Liver (tissue), 9 donors: ENCODE data around the gene PMS1. TPM values are rescaled to one million over a fixed set of nuclear protein-coding genes. Genes with fewer than 3 reads are reported as not detected.
"Not testable (repeated sequence)": the region's sequence is repeated elsewhere in the genome, so short reads cannot be mapped to it uniquely, and the experiment has no call there.

ENCODE experiments used
- DNase-seq: peaks from one replicate; pipeline ENCODE4 v3.0.0-alpha.2; 2017; ENCODE audit warnings: low spot score
- H3K27ac ChIP-seq, 2 donors: one replicate each; pipeline ENCODE4 v1.7.0; 2013; ENCODE audit warnings: inconsistent platforms in 2 of 2, low read length in 2 of 2, control low read depth in 1 of 2, low read depth in 1 of 2, mild to moderate bottlenecking in 1 of 2
- H3K27me3 ChIP-seq, 4 donors: one replicate each; pipeline versions ENCODE4 v1.6.1 to v1.7.0; 2013; ENCODE audit warnings: low read length in 3 of 4, inconsistent platforms in 1 of 4, mild to moderate bottlenecking in 1 of 4, moderate library complexity in 1 of 4; ENCODE audit not compliant: control insufficient read depth in 4 of 4, insufficient read depth in 4 of 4
- H3K36me3 ChIP-seq, 4 donors: one replicate each; pipeline versions ENCODE4 v1.6.1 to v1.7.0; 2013; ENCODE audit warnings: low read length in 3 of 4, mild to moderate bottlenecking in 3 of 4, low read depth in 1 of 4, moderate library complexity in 1 of 4; ENCODE audit not compliant: control insufficient read depth in 4 of 4, insufficient read depth in 3 of 4
- H3K4me1 ChIP-seq, 4 donors: one replicate each; pipeline versions ENCODE4 v1.6.1 to v1.7.0; 2013; ENCODE audit warnings: low read length in 3 of 4, mild to moderate bottlenecking in 3 of 4, moderate library complexity in 1 of 4; ENCODE audit not compliant: control insufficient read depth in 4 of 4, insufficient read depth in 4 of 4
- H3K4me3 ChIP-seq, 3 donors: one replicate each; pipeline versions ENCODE4 v1.6.1 to v1.7.0; 2013; ENCODE audit warnings: low read length in 3 of 3, control low read depth in 1 of 3, low read depth in 1 of 3, mild to moderate bottlenecking in 1 of 3
- H3K9ac ChIP-seq, 2 donors: one replicate each; pipeline ENCODE4 v1.7.0; 2013; ENCODE audit warnings: low read length in 2 of 2, mild to moderate bottlenecking in 2 of 2, moderate library complexity in 2 of 2, control low read depth in 1 of 2, low read depth in 1 of 2
- H3K9me3 ChIP-seq, 4 donors: one replicate each; pipeline versions ENCODE4 v1.6.1 to v1.7.0; 2013; ENCODE audit warnings: low read length in 3 of 4; ENCODE audit not compliant: control insufficient read depth in 4 of 4
- CTCF ChIP-seq: fragments of 150-350 bp; IDR thresholded peaks from 2 replicates; pipeline ENCODE4 v1.5.1; 2017; ENCODE audit warnings: improper control_type of control experiment, low read depth, low read length; ENCODE audit not compliant: missing input control
- EGR1 ChIP-seq, 2 donors: IDR thresholded peaks; 2 replicates each; pipeline ENCODE4 v1.6.1; 2016 to 2018; ENCODE audit warnings: antibody characterized with exemption in 2 of 2, low read depth in 2 of 2
- FOXA1 ChIP-seq: IDR thresholded peaks from 2 replicates; pipeline ENCODE4 v1.6.1; 2016; ENCODE audit warnings: antibody characterized with exemption
- FOXA2 ChIP-seq: IDR thresholded peaks from 2 replicates; pipeline ENCODE4 v1.6.1; 2016; ENCODE audit warnings: antibody characterized with exemption
- GABPA ChIP-seq, 2 donors: IDR thresholded peaks in 1 of 2; conservative IDR thresholded peaks in 1 of 2; 2 replicates each; pipeline ENCODE4 v1.6.1; 2016; ENCODE audit warnings: antibody characterized with exemption in 2 of 2, mild to moderate bottlenecking in 1 of 2, moderate library complexity in 1 of 2
- HNF4A ChIP-seq, 2 donors: conservative IDR thresholded peaks; 2 replicates each; pipeline ENCODE4 v1.6.1; 2016; ENCODE audit warnings: antibody characterized with exemption in 2 of 2, mild to moderate bottlenecking in 2 of 2
- HNF4G ChIP-seq: IDR thresholded peaks from 2 replicates; pipeline ENCODE4 v1.6.1; 2016; ENCODE audit warnings: antibody characterized with exemption
- NR2F2 ChIP-seq: IDR thresholded peaks from 2 replicates; pipeline ENCODE4 v1.6.1; 2016; ENCODE audit warnings: antibody characterized with exemption
- RAD21 ChIP-seq, 2 donors: IDR thresholded peaks; 2 replicates each; pipeline ENCODE4 v1.6.1; 2016; ENCODE audit warnings: antibody characterized with exemption in 2 of 2, mild to moderate bottlenecking in 2 of 2
- RXRA ChIP-seq, 2 donors: IDR thresholded peaks; 2 replicates each; pipeline ENCODE4 v1.6.1; 2017 to 2018; ENCODE audit warnings: antibody characterized with exemption in 2 of 2, mild to moderate bottlenecking in 1 of 2
- TAF1 ChIP-seq: conservative IDR thresholded peaks from 2 replicates; pipeline ENCODE4 v1.6.1; 2016; ENCODE audit warnings: antibody characterized with exemption, mild to moderate bottlenecking
- YY1 ChIP-seq: IDR thresholded peaks from 2 replicates; pipeline ENCODE4 v1.6.1; 2016; ENCODE audit warnings: antibody characterized with exemption, mild to moderate bottlenecking
- WGBS: extraction: QIAGEN DNeasy Blood & Tissue Kit; methylation state at CpG from one replicate; pipeline ENCODE4 v1.1.7; 2013; 5-methylcytosine and 5-hydroxymethylcytosine counted together
- polyA plus RNA-seq, 2 donors: library from polyadenylated mRNA; stranded (reverse) in 1 of 2; unstranded in 1 of 2; fragments of 200-250 nt in 1 of 2; fragments of >200 nt in 1 of 2; fragmentation: Nextera tagmentation in 1 of 2; extraction: Ambion mirVana in 1 of 2; gene quantifications; one replicate each; pipeline versions ENCODE4 v1.2.1 to v1.2.3, GENCODE V29; 2013 to 2015
- total RNA-seq, 2 donors: library from RNA; depleted of rRNA; stranded (reverse); fragments of >200 nt; gene quantifications; one replicate each; pipeline ENCODE4 v1.2.3, GENCODE V29; 2014
- TF ChIP-seq, protein P1 (sequence below): IDR thresholded peaks from 2 replicates; pipeline ENCODE4 v1.6.1; 2016; ENCODE audit warnings: antibody characterized with exemption
- TF ChIP-seq, protein P2 (sequence below): IDR thresholded peaks from 2 replicates; pipeline ENCODE4 v1.6.1; 2016; ENCODE audit warnings: antibody characterized with exemption, mild to moderate bottlenecking
- TF ChIP-seq, protein P3 (sequence below): IDR thresholded peaks from 2 replicates; pipeline ENCODE4 v1.6.1; 2016; ENCODE audit warnings: antibody characterized with exemption
- TF ChIP-seq, protein P4 (sequence below): IDR thresholded peaks from 2 replicates; pipeline ENCODE4 v1.6.1; 2016; ENCODE audit warnings: antibody characterized with exemption
- donor health status: healthy.
- donor health status: healthy.
- donor health status: healthy.
- donor health status: healthy.
- donor health status: healthy.

PMS1 gene
- total and polyA plus RNA-seq, 4 donors = 3.0 to 19.2 (median 8.7) TPM

GRCh38 chr2:189885368-189885767 lies 101.1 kb downstream of the PMS1 start:
- 71% methylated on average over 2 of the region's 2 CpGs for WGBS
- H3K4me3 ChIP-seq = no peak overlapping the region
- H3K27me3 ChIP-seq = no peaks in the 10 kb centered on the region
- H3K27ac ChIP-seq = no peak overlapping the region
- peaks cover 0 to 2% (median 0%) of the 10 kb centered on the region in 4 donors for H3K9me3 ChIP-seq
- no peak for DNase-seq
- H3K36me3 ChIP-seq = no peaks in the 10 kb centered on the region
- H3K9ac ChIP-seq = no peak overlapping the region
- no peak for TF ChIP-seq EGR1 (IDR thresholded peaks at IDR 0.05; ENCODE audit: low read depth in 2 of 2)
- no peak for TF ChIP-seq FOXA2
- no peak for TF ChIP-seq CTCF
- TF ChIP-seq, protein P1, sequence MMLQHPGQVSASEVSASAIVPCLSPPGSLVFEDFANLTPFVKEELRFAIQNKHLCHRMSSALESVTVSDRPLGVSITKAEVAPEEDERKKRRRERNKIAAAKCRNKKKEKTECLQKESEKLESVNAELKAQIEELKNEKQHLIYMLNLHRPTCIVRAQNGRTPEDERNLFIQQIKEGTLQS = no peak
- no peaks in the 10 kb centered on the region for H3K4me1 ChIP-seq

- not testable (repeated sequence) for DNase-seq
Measured at GRCh38 chr2:189892546-189893294, 108.5 kb downstream of the PMS1 start.

GRCh38 chr2:189896809-189897208 lies 112.6 kb downstream of the PMS1 start:
- Histone ChIP-seq H3K9me3 (no peaks in the 10 kb centered on the region), H3K4me1 (no peaks in the 10 kb centered on the region), H3K27ac (no peak overlapping the region), H3K27me3 (no peaks in the 10 kb centered on the region), H3K36me3 (no peaks in the 10 kb centered on the region), H3K4me3 (no peak overlapping the region), H3K9ac (no peak overlapping the region)
- WGBS = 80% methylated on average over 1 of the region's 1 CpG
- no peak for DNase-seq
- TF ChIP-seq CTCF (no peak), HNF4G (no peak), FOXA2 (no peak), TAF1 (no peak), EGR1 (IDR thresholded peaks at IDR 0.05; ENCODE audit: low read depth in 2 of 2) (no peak), NR2F2 (no peak), HNF4A (conservative IDR thresholded peaks at IDR 0.05) (no peak), FOXA1 (no peak), GABPA (IDR thresholded peaks at IDR 0.05 in 1 of 2, conservative IDR thresholded peaks at IDR 0.05 in 1 of 2) (no peak), YY1 (no peak), RAD21 (IDR thresholded peaks at IDR 0.05) (no peak), RXRA (IDR thresholded peaks at IDR 0.05) (no peak)
- TF ChIP-seq, protein P2, sequence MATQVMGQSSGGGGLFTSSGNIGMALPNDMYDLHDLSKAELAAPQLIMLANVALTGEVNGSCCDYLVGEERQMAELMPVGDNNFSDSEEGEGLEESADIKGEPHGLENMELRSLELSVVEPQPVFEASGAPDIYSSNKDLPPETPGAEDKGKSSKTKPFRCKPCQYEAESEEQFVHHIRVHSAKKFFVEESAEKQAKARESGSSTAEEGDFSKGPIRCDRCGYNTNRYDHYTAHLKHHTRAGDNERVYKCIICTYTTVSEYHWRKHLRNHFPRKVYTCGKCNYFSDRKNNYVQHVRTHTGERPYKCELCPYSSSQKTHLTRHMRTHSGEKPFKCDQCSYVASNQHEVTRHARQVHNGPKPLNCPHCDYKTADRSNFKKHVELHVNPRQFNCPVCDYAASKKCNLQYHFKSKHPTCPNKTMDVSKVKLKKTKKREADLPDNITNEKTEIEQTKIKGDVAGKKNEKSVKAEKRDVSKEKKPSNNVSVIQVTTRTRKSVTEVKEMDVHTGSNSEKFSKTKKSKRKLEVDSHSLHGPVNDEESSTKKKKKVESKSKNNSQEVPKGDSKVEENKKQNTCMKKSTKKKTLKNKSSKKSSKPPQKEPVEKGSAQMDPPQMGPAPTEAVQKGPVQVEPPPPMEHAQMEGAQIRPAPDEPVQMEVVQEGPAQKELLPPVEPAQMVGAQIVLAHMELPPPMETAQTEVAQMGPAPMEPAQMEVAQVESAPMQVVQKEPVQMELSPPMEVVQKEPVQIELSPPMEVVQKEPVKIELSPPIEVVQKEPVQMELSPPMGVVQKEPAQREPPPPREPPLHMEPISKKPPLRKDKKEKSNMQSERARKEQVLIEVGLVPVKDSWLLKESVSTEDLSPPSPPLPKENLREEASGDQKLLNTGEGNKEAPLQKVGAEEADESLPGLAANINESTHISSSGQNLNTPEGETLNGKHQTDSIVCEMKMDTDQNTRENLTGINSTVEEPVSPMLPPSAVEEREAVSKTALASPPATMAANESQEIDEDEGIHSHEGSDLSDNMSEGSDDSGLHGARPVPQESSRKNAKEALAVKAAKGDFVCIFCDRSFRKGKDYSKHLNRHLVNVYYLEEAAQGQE = no peak
- TF ChIP-seq, protein P3, sequence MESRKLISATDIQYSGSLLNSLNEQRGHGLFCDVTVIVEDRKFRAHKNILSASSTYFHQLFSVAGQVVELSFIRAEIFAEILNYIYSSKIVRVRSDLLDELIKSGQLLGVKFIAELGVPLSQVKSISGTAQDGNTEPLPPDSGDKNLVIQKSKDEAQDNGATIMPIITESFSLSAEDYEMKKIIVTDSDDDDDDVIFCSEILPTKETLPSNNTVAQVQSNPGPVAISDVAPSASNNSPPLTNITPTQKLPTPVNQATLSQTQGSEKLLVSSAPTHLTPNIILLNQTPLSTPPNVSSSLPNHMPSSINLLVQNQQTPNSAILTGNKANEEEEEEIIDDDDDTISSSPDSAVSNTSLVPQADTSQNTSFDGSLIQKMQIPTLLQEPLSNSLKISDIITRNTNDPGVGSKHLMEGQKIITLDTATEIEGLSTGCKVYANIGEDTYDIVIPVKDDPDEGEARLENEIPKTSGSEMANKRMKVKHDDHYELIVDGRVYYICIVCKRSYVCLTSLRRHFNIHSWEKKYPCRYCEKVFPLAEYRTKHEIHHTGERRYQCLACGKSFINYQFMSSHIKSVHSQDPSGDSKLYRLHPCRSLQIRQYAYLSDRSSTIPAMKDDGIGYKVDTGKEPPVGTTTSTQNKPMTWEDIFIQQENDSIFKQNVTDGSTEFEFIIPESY = no peak
- TF ChIP-seq, protein P4, sequence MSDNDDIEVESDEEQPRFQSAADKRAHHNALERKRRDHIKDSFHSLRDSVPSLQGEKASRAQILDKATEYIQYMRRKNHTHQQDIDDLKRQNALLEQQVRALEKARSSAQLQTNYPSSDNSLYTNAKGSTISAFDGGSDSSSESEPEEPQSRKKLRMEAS = no peak
- TF ChIP-seq, protein P1 = no peak

More at GRCh38 chr2:189892546-189893294, 108.5 kb downstream of the PMS1 start:
- H3K36me3 ChIP-seq, H3K9me3 ChIP-seq, H3K4me1 ChIP-seq, H3K9ac ChIP-seq, H3K4me3 ChIP-seq, H3K27me3 ChIP-seq, H3K27ac ChIP-seq: not testable (repeated sequence)
- WGBS = 67% methylated on average over 7 of the region's 7 CpGs
